Activated naive CD8-positive, alpha-beta T cell treated with anti-CD3 and anti-CD28 coated beads, Interleukin-2, amount 50 U/mL, for 16 hours (primary cell): Measurements from ENCODE around the gene PTPRM.

ENCODE experiments used
- DNase-seq: peaks from one replicate; pipeline ENCODE4 v3.0.0-alpha.2; 2020; ENCODE audit warnings: low read depth, low spot score

Gene PTPRM

DNA sequence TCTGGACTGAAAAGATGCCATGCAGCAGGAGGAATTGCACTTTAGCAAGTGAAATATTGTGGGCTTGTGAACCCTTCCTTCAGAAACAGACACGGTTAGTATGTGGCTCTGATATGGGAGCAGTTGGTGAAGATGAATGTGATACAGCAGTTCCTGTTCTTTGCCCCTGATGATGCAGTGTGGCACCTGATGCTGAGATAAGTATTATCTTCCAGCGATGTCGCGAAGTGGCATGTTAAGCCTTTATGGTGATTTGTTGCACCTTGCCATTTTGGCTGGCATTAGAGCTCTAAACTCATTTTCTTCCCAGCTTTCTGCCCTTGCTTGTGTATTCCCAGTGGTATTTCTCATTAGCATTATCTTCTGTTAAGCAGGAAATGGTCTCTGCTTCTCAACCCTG is 600.6 kb downstream of the PTPRM start:
- no peak for DNase-seq

DNA sequence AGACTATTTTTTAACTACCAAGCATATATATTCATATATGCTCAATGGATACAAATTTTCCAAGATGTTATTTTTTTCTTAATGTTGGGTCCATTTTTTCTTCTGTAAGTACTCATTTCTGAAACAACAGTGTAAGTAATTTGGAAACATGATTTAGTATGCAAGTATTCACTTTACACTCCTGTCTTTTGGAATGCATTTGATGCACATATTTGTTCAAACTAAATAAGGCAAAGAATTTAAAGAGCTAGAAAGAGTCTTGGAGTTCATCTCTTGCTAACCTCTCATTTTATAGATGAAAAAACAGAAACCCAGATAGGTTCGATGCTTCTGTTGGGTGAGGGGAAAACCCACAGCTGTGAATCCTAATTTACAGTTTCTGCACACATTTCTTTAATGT is 602.6 kb downstream of the PTPRM start:
- no peak for DNase-seq

DNA sequence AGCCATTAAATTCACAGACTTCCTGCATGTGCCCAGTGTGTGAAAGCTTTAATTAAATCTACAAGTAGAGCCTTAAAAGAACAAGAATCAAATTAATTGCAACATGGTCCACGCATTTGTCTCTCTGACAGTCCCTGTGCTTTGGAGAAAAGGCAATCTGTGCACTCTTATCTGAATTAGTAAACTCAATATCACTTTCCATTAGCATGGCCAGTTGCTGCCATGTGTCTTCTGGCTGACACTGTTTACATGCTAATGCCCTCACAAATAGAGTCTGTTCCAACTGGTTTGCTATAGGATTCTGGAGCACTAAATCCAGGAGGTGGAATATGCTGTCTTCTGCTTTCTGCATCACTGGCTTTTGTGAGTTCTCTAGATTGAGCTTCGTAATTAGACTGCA is 607.7 kb downstream of the PTPRM start:
- DNase-seq = no peak

- DNase-seq = no peak
Observed at GRCh38 chr18:8175501-8176061, 608.5 kb downstream of the PTPRM start.

DNA sequence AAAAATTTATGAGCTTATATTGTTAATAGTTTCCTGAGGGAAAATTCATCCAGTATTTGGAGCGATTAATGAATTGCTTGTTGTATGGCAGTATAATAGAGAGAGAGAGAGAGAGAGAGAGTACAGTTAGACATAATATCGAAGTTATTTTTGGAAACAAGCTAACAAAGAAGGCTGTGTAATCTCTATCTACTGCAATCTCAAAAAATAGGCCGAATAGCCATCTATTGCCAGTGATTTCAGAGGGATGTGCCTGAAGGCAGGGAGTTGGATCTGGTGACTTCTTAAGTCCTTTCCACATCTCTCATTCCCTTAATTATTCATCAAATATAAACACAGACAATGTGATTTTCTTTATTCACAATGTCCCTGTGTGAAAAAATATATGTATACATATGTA is 609.0 kb downstream of the PTPRM start:
- no peak for DNase-seq

- DNase-seq = no peak
Observed at GRCh38 chr18:8176554-8176953, 609.4 kb downstream of the PTPRM start.

DNA sequence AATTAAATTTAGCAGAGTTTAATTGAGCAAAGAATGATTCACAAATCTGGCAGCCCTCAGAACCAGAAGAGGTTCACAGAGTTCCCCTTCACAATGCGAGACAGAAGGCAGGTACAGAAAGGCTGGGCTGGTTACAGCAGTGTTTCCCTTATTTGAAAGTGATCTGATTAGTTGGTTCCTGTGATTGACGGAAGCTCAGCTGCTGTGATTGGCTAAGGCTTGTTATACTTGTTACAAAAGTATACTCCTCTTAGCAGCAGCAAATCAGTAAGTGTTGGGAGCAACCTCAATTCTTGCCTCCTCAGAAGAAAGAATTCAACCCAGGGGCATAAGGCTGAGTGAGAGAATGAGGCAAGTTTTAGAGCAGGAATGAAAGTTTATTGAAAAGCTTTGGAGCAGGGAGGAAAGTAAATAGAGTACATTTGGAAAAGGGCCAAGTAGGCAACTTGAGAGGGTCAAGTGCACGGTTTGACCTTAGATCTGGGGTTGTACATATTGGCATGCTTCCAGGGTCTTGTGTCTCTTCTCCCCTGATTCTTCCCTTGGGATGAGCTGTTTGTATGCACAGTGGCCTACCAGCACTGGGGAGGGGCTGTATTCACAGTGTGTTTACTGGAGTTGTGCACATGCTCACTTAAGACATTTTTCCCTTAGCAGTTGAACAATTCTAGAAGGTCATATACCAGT is 610.4 kb downstream of the PTPRM start:
- no peak for DNase-seq

DNA sequence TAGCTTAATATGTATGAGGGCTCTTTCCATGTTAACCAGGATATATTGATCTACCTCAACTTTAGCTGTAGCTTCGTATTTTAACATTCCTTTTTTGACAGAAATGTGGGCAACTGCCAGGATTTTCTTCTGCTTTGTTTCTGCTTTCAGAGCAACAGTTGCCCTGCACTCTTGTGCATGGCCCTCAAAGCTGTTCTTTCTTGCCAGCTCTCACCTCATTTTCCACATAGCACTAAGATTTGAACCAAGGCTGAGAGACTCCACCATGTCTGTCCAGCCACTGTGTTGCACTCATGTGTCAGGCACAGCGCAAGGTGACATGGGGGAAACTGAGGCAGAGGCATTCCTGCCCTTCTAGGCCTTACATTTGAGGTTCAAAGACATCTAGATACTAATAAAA is 619.3 kb downstream of the PTPRM start:
- DNase-seq = no peak

DNA sequence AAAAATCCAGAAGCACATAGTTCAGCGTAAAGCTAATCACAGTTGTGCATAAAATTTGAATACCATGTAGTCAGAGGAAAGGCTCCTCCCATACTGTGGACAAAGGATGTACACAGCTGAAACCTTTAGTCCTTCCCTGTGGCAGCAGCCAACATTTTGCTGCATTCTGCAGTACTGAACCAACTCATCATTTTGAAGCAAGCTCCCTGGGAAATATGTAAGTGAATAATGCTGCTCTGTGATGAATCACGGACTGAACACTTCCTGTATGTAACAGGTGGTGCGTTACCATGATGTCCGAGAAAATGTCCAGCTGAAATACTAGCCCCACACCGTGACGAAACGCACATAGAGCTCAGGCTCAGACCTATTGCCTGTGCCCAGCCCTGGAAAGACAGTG is 621.1 kb downstream of the PTPRM start:
- no peak for DNase-seq

- DNase-seq = no peak
Observed at GRCh38 chr18:8190980-8191379, 623.9 kb downstream of the PTPRM start.

DNA sequence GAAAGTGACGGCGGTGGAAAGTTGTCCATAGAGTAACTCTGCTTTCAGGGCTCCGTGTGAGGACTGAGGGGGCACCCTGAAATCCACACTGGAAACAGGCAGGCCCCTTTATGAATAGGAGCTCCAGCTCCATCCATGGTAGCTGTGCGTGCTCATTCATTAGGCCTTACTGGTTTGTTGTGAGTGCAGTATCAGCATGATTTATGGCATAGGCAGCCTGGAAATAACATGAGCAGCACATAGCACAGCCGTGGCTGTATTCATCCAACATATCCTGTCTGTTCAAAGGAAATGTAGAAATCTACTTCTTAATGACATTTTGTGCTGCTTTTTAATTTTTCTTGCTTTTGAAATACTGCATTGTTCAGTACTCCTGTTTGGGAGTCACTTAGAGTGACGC is 627.3 kb downstream of the PTPRM start:
- DNase-seq = no peak

DNA sequence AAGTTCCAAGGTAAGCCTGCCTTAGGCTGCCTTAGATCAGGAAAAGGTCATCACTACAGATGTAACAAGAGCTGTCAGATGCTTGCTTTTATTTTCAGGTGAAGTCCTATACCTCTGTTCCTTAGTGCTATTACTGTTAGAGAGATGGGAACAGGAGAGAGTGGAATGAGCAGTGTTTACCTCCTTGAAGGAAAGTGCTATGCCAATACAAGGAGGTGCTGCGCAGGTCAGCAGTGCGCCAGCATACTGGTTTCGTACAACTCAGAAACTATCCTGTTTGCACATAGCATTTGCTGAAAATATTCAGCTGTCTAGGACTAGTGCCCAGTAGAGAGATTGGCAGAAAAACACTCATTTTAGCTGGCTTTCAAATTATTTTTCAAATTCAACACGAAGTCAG is 629.1 kb downstream of the PTPRM start:
- DNase-seq = no peak

DNA sequence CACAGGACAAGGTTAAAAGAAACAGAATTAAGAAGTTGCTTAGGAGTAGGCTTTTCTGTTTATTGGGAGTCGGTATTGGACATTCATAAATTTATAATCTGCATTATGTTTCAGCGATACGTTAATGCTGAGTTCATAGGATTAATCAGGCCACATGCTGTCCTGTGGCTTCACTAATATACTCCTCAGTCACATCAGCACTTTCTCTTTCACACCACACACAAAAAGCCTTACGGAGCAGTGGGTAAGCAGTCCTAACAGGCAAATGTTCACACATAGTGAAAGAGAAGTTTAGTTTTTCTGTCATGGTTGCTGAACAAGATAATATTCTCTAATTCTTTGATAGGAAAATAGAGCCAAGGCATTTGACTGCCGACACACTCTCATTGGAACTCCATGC is 630.4 kb downstream of the PTPRM start:
- no peak for DNase-seq

- no peak for DNase-seq
Observed at GRCh38 chr18:8207996-8208395, 640.9 kb downstream of the PTPRM start.

- no peak for DNase-seq
Observed at GRCh38 chr18:8208716-8209115, 641.6 kb downstream of the PTPRM start.

DNA sequence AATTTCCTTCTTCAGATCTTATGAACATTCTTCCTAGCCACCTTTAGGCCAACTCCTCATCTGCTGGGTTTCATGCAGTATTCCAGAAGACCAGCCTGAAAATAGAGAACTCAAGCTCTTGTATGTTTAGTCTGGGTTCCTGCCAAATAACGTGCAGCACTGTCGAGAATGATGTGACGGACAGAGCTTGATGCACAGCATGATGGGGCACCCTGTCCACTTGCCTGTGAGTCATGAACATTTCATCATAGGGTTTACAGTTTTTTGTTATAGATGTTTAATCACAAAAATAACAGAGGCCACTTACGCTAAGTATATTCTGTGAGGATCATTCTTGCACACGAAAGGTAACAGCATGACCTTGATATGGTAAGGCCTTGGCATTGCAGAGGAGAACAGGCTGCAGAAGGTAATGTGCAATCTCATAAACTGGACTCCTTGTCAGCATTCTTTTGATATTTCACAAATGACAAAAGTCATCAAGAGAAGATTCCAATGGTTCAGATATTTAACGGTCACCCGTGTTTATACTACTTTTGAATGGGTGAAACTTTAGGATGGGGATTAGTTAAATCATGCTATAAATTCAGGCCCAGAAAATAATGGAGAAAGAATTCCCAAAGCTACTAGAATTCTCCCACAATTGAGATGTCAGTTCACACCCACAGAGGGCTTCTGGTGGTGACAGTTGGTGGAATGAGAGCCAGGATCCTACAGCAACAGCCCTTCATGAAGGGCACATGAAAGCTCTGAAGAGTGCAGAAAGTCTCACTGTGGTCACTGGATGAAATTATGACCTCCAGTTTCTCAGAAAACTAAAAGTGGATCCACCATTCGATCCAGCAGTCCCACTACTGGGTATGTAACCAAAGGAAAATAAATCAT is 646.0 kb downstream of the PTPRM start:
- DNase-seq = no peak

DNA sequence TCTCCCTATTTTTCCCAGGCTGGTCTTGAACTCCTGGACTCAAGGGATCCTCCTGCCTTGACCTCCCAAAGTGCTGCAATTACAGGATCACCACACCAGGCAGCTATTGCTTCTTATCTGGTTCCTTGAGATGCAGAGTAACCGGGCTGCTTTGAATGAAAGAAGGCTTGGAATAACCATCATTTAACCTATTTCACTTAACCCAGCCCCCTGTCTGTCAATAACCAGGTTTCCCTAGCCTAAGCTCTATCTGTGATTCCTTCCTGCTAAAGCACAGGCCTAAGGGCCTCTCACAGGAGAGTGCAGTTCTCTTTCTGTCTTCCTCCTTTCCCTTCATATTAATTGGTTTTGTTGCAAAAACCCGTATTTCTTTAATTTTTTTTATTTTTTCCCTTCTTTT is 648.6 kb downstream of the PTPRM start:
- no peak for DNase-seq

- no peak for DNase-seq
Observed at GRCh38 chr18:8217051-8217564, 650.0 kb downstream of the PTPRM start.

GRCh38 chr18:8218197-8218596 is 651.1 kb downstream of the PTPRM start:
- no peak for DNase-seq

DNA sequence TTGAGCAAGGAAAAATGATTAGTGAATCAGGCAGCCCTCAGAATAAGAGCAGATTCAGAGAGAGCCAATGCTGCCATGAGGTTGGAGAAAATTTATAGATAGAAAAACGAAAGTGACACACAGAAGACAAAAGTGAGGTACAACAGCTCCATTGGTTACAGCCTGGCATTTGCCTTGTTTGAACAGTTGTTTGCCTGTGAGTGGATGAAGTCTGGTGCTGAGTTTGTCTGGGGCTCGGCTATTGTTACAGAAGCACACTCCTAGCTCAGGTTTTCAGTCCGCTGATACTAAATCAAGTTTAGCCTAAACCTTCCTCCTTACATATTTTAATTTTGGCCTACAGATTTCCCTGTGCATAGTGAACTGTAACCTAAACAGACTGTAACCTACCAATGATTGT is 654.3 kb downstream of the PTPRM start:
- DNase-seq = no peak

- no peak for DNase-seq
Observed at GRCh38 chr18:8224576-8224975, 657.5 kb downstream of the PTPRM start.

DNA sequence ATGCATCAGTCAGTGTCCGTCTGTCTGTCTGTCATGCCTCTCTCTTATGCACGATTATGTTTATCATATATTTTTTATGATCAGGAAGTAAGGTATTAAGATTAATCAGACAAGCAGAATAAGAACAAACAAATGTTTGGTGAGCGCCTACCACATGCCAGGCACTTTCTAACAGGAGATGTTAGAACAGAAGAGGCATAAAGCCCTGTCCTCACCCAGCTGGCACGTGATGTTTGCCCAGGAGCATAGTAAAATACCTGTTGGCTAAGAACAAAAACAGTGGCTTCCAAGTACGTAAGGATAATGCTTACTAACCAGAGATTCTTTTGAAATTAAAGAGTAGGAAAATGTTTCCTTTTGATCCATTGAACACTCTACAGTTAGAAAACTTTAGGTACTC is 661.9 kb downstream of the PTPRM start:
- DNase-seq = no peak

DNA sequence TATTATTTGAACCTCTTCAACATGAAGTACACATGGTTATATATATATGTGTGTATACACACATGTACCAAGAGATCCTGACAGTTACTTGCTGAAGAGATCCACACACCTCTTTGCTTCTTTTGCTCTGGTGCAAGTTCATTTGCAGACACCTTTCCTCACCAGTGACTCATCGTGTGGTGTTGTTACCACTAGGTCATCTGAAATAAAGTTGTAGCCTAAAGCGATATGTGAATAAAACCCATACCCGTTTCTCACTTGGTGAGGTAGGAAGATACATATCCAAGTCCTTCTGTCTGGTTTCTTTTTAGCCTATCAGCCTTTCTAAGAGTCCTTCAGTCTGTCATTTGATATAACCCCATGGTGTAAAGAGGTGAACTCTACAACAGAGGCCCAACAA is 662.7 kb downstream of the PTPRM start:
- no peak for DNase-seq
